Activated naive CD8-positive, alpha-beta T cell treated with anti-CD3 and anti-CD28 coated beads for 36 hours (primary cell): ENCODE data around the gene ARL8B. TPM values are rescaled to one million over a fixed set of nuclear protein-coding genes. Genes with fewer than 3 reads are reported as not detected.

Source experiments
- DNase-seq: peaks from one replicate; pipeline ENCODE4 v3.0.0; 2021
- H3K27ac Mint-ChIP-seq: one replicate; pipeline ENCODE4 v1.8.0; 2022; ENCODE audit warnings: mild to moderate bottlenecking, moderate library complexity, mixed read lengths
- H3K27me3 Mint-ChIP-seq: one replicate; pipeline ENCODE4 v1.8.0; 2022; ENCODE audit warnings: mild to moderate bottlenecking, mixed read lengths
- H3K36me3 Mint-ChIP-seq: one replicate; pipeline ENCODE4 v1.8.0; 2021; ENCODE audit warnings: mild to moderate bottlenecking, mixed read lengths
- H3K4me1 Mint-ChIP-seq: one replicate; pipeline ENCODE4 v1.8.0; 2021; ENCODE audit warnings: mixed read lengths
- H3K4me3 Mint-ChIP-seq: one replicate; pipeline ENCODE4 v1.8.0; 2022; ENCODE audit warnings: mild to moderate bottlenecking, moderate library complexity, mixed read lengths
- H3K9me3 Mint-ChIP-seq: one replicate; pipeline ENCODE4 v1.8.0; 2022; ENCODE audit warnings: mixed read lengths
- total RNA-seq, 2 experiments: library from RNA; stranded (reverse); gene quantifications; one replicate each; pipeline ENCODE4 v1.2.3, GENCODE V29; 2021

The ARL8B gene
- total RNA-seq, 2 experiments from 2014 or later = 52.7 to 56.3 TPM

GRCh38 chr3:5194801-5195509, 72.9 kb downstream of the ARL8B start:
- DNase-seq = no peak
- peak overlapping the region; percentile 57 for H3K4me3 Mint-ChIP-seq
- H3K36me3 Mint-ChIP-seq = peaks cover 91% of the 10 kb centered on the region
- peaks cover 10% of the 10 kb centered on the region for H3K9me3 Mint-ChIP-seq
- peak overlapping the region; percentile 95 for H3K27ac Mint-ChIP-seq
- H3K4me1 Mint-ChIP-seq = peaks cover 86% of the 10 kb centered on the region
- H3K27me3 Mint-ChIP-seq = no peaks in the 10 kb centered on the region

GRCh38 chr3:5195605-5196004, 73.5 kb downstream of the ARL8B start:
- Mint-ChIP-seq H3K4me3 (peak overlapping the region; percentile 57), H3K27ac (peak overlapping the region; percentile 95), H3K4me1 (peaks cover 85% of the 10 kb centered on the region), H3K9me3 (peaks cover 10% of the 10 kb centered on the region), H3K27me3 (no peaks in the 10 kb centered on the region), H3K36me3 (peaks cover 91% of the 10 kb centered on the region)
- DNase-seq = no peak

- Mint-ChIP-seq H3K4me1 (peaks cover 81% of the 10 kb centered on the region), H3K27ac (peak overlapping the region; percentile 95), H3K9me3 (peaks cover 10% of the 10 kb centered on the region)
Measured at GRCh38 chr3:5197022-5197421, 74.9 kb downstream of the ARL8B start.

GRCh38 chr3:5197470-5198312, 75.6 kb downstream of the ARL8B start:
- H3K9me3 Mint-ChIP-seq = peaks cover 10% of the 10 kb centered on the region
- H3K36me3 Mint-ChIP-seq = peaks cover 88% of the 10 kb centered on the region
- H3K4me1 Mint-ChIP-seq = peaks cover 77% of the 10 kb centered on the region
- peak; percentile 45 for DNase-seq
- H3K4me3 Mint-ChIP-seq = peak overlapping the region; percentile 59
- H3K27ac Mint-ChIP-seq = peak overlapping the region; percentile 95
- no peaks in the 10 kb centered on the region for H3K27me3 Mint-ChIP-seq

More at GRCh38 chr3:5197022-5197421, 74.9 kb downstream of the ARL8B start:
- Mint-ChIP-seq H3K36me3 (peaks cover 91% of the 10 kb centered on the region), H3K4me3 (peak overlapping the region; percentile 59), H3K27me3 (no peaks in the 10 kb centered on the region)
- DNase-seq = no peak

GRCh38 chr3:5198313-5198677, 76.2 kb downstream of the ARL8B start:
- Mint-ChIP-seq H3K9me3 (peaks cover 8% of the 10 kb centered on the region), H3K4me3 (peak overlapping the region; percentile 59), H3K4me1 (peaks cover 74% of the 10 kb centered on the region), H3K36me3 (peaks cover 84% of the 10 kb centered on the region), H3K27me3 (no peaks in the 10 kb centered on the region), H3K27ac (peak overlapping the region; percentile 95)
- no peak for DNase-seq

GRCh38 chr3:5198986-5199731, 77.1 kb downstream of the ARL8B start:
- Mint-ChIP-seq H3K9me3 (peaks cover 8% of the 10 kb centered on the region), H3K27ac (peak overlapping the region; percentile 95), H3K36me3 (peaks cover 78% of the 10 kb centered on the region), H3K4me1 (peaks cover 69% of the 10 kb centered on the region), H3K27me3 (no peaks in the 10 kb centered on the region), H3K4me3 (peak overlapping the region; percentile 11)
- DNase-seq = no peak

GRCh38 chr3:5201536-5201935, 79.4 kb downstream of the ARL8B start:
- Mint-ChIP-seq H3K4me3 (no peak overlapping the region), H3K27ac (peak overlapping the region; percentile 14), H3K27me3 (no peaks in the 10 kb centered on the region), H3K4me1 (peaks cover 57% of the 10 kb centered on the region), H3K9me3 (peaks cover 7% of the 10 kb centered on the region), H3K36me3 (peaks cover 76% of the 10 kb centered on the region)
- DNase-seq = no peak

GRCh38 chr3:5202222-5202621, 80.1 kb downstream of the ARL8B start:
- peaks cover 71% of the 10 kb centered on the region for H3K36me3 Mint-ChIP-seq
- no peak overlapping the region for H3K4me3 Mint-ChIP-seq
- no peaks in the 10 kb centered on the region for H3K27me3 Mint-ChIP-seq
- H3K9me3 Mint-ChIP-seq = peaks cover 3% of the 10 kb centered on the region
- peaks cover 50% of the 10 kb centered on the region for H3K4me1 Mint-ChIP-seq
- no peak for DNase-seq
- peak overlapping the region; percentile 14 for H3K27ac Mint-ChIP-seq

- H3K9me3 Mint-ChIP-seq = no peaks in the 10 kb centered on the region
- no peak for DNase-seq
- peaks cover 26% of the 10 kb centered on the region for H3K4me1 Mint-ChIP-seq
- H3K27me3 Mint-ChIP-seq = no peaks in the 10 kb centered on the region
- H3K27ac Mint-ChIP-seq = peak overlapping the region; percentile 72
- peaks cover 65% of the 10 kb centered on the region for H3K36me3 Mint-ChIP-seq
- no peak overlapping the region for H3K4me3 Mint-ChIP-seq
Measured at GRCh38 chr3:5205165-5205941, 83.3 kb downstream of the ARL8B start.

GRCh38 chr3:5210926-5211325, 88.8 kb downstream of the ARL8B start:
- H3K9me3 Mint-ChIP-seq = no peaks in the 10 kb centered on the region
- H3K4me3 Mint-ChIP-seq = no peak overlapping the region
- no peak overlapping the region for H3K27ac Mint-ChIP-seq
- peaks cover 9% of the 10 kb centered on the region for H3K4me1 Mint-ChIP-seq
- no peak for DNase-seq
- H3K27me3 Mint-ChIP-seq = no peaks in the 10 kb centered on the region
- H3K36me3 Mint-ChIP-seq = peaks cover 64% of the 10 kb centered on the region

GRCh38 chr3:5212628-5213573, 90.8 kb downstream of the ARL8B start:
- H3K27ac Mint-ChIP-seq = peak overlapping the region; percentile 21
- DNase-seq = no peak
- H3K36me3 Mint-ChIP-seq = peaks cover 51% of the 10 kb centered on the region
- H3K4me1 Mint-ChIP-seq = peaks cover 9% of the 10 kb centered on the region
- H3K9me3 Mint-ChIP-seq = no peaks in the 10 kb centered on the region
- no peak overlapping the region for H3K4me3 Mint-ChIP-seq
- no peaks in the 10 kb centered on the region for H3K27me3 Mint-ChIP-seq

- Mint-ChIP-seq H3K36me3 (peaks cover 44% of the 10 kb centered on the region), H3K4me1 (peaks cover 9% of the 10 kb centered on the region), H3K27ac (peak overlapping the region; percentile 52), H3K9me3 (no peaks in the 10 kb centered on the region), H3K4me3 (no peak overlapping the region), H3K27me3 (no peaks in the 10 kb centered on the region)
- no peak for DNase-seq
Measured at GRCh38 chr3:5213574-5213966, 91.5 kb downstream of the ARL8B start.

GRCh38 chr3:5214352-5214751, 92.3 kb downstream of the ARL8B start:
- H3K9me3 Mint-ChIP-seq = no peaks in the 10 kb centered on the region
- H3K4me1 Mint-ChIP-seq = peaks cover 6% of the 10 kb centered on the region
- no peak overlapping the region for H3K4me3 Mint-ChIP-seq
- no peak overlapping the region for H3K27ac Mint-ChIP-seq
- DNase-seq = no peak
- H3K27me3 Mint-ChIP-seq = no peaks in the 10 kb centered on the region
- H3K36me3 Mint-ChIP-seq = peaks cover 41% of the 10 kb centered on the region
